K562 (cell line): ENCODE data around the gene SEC24C. TPM values are rescaled to one million over a fixed set of nuclear protein-coding genes. Genes with fewer than 3 reads are reported as not detected.
A peak's percentile ranks its signal among the peaks of the same experiment; 100 is the strongest.

Source experiments
- ARID1B ChIP-seq: fragments of 450-650 bp; IDR thresholded peaks from 2 replicates; pipeline ENCODE4 v1.6.1; 2016; ENCODE audit warnings: antibody characterized with exemption, mild to moderate bottlenecking, inconsistent platforms
- CHAMP1 ChIP-seq: fragments of 450-650 bp; IDR thresholded peaks from 2 replicates; pipeline ENCODE4 v1.6.1; 2016; ENCODE audit warnings: mild to moderate bottlenecking
- CREB1 ChIP-seq, 2 experiments: sonication (generic) in 1 of 2; formaldehyde crosslinking in 1 of 2; IDR thresholded peaks; 2 replicates each; pipeline versions ENCODE4 v1.6.1 to v1.8.0; 2012 to 2022; ENCODE audit warnings: inconsistent platforms in 1 of 2, mild to moderate bottlenecking in 1 of 2, missing genetic modification reagents in 1 of 2, moderate library complexity in 1 of 2
- DMBX1 ChIP-seq: fragments of 250-450 bp; sonication (Bioruptor Pico); IDR thresholded peaks from 2 replicates; pipeline ENCODE4 v1.8.0; 2022; ENCODE audit warnings: inconsistent platforms, mild to moderate bottlenecking, moderate library complexity, borderline replicate concordance
- FOS ChIP-seq: IDR thresholded peaks from 3 replicates; pipeline ENCODE4 v1.6.1; 2011; ENCODE audit not compliant: insufficient read length; ENCODE audit errors: extremely low read depth
- JUNB ChIP-seq: fragments of 450-650 bp; formaldehyde crosslinking; conservative IDR thresholded peaks from 2 replicates; pipeline ENCODE4 v1.4.0; 2020; ENCODE audit warnings: mild to moderate bottlenecking
- MYC ChIP-seq, 2 experiments: fragments of 250-450 bp in 1 of 2; sonication (Bioruptor Pico) in 1 of 2; IDR thresholded peaks; 2 replicates each; pipeline versions ENCODE4 v1.5.1 to v1.6.1; 2012 to 2021; ENCODE audit warnings: low read depth in 2 of 2, borderline replicate concordance in 1 of 2, improper control_type of control experiment in 1 of 2, low read length in 1 of 2, mild to moderate bottlenecking in 1 of 2, moderate library complexity in 1 of 2
- NEUROD1 ChIP-seq: fragments of 150-350 bp; IDR thresholded peaks from 2 replicates; pipeline ENCODE4 v1.6.1; 2014; ENCODE audit warnings: borderline replicate concordance, low read length, low read depth; ENCODE audit not compliant: partially characterized antibody
- NONO ChIP-seq, 2 experiments: fragments of 200-400 bp in 1 of 2; fragments of 450-650 bp in 1 of 2; formaldehyde crosslinking in 1 of 2; IDR thresholded peaks; 2 replicates each; pipeline ENCODE4 v1.6.1; 2017; ENCODE audit warnings: low read depth in 2 of 2, mild to moderate bottlenecking in 2 of 2, moderate library complexity in 2 of 2, low read length in 1 of 2
- PATZ1 ChIP-seq: fragments of 250-450 bp; sonication (Bioruptor Pico); IDR thresholded peaks from 2 replicates; pipeline ENCODE4 v1.5.0; 2020; ENCODE audit warnings: mild to moderate bottlenecking, borderline replicate concordance
- POLR2B ChIP-seq: fragments of 450-650 bp; IDR thresholded peaks from 2 replicates; pipeline ENCODE4 v1.6.1; 2018; ENCODE audit warnings: low read depth; ENCODE audit not compliant: partially characterized antibody
- RAD21 ChIP-seq, 2 experiments: fragments of 250-450 bp in 1 of 2; fragments of 450-650 bp in 1 of 2; sonication (Bioruptor Pico) in 1 of 2; formaldehyde crosslinking in 1 of 2; IDR thresholded peaks in 1 of 2; conservative IDR thresholded peaks in 1 of 2; 2 replicates each; pipeline versions ENCODE4 v1.4.0 to v1.8.0; 2020 to 2022; ENCODE audit warnings: mild to moderate bottlenecking in 2 of 2, moderate library complexity in 1 of 2
- TRIM24 ChIP-seq, 2 experiments: fragments of 450-650 bp; IDR thresholded peaks; 2 replicates each; pipeline ENCODE4 v1.6.1; 2016
- XRCC5 ChIP-seq: fragments of 200-400 bp; formaldehyde crosslinking; IDR thresholded peaks from 2 replicates; pipeline ENCODE4 v1.6.1; 2017; ENCODE audit warnings: low read depth, mild to moderate bottlenecking, low read length
- ZBTB9 ChIP-seq: fragments of 450-650 bp; formaldehyde crosslinking; IDR thresholded peaks from 2 replicates; pipeline ENCODE4 v1.4.0; 2020; ENCODE audit warnings: mild to moderate bottlenecking, moderate library complexity
- ZKSCAN8 ChIP-seq: fragments of 200-800 bp; sonication (Bioruptor generic); IDR thresholded peaks from 2 replicates; pipeline ENCODE4 v1.6.1; 2016; ENCODE audit warnings: missing genetic modification characterization, missing compliant biosample characterization
- ZNF384 ChIP-seq: IDR thresholded peaks from 2 replicates; pipeline ENCODE4 v1.6.1; 2012; ENCODE audit warnings: low read depth, low read length, improper control_type of control experiment
- ZNF436 ChIP-seq: fragments of 250-450, 450-650 bp; sonication (Bioruptor Pico); formaldehyde crosslinking; IDR thresholded peaks from 2 replicates; pipeline ENCODE4 v1.7.0; 2020; ENCODE audit warnings: mild to moderate bottlenecking
- ZNF589 ChIP-seq: fragments of 200-800 bp; sonication (Bioruptor generic); IDR thresholded peaks from 2 replicates; pipeline ENCODE4 v1.6.1; 2016; ENCODE audit warnings: low read depth, missing genetic modification characterization, missing compliant biosample characterization
- ZNF696 ChIP-seq: fragments of 250-450 bp; sonication (Bioruptor Pico); conservative IDR thresholded peaks from 2 replicates; pipeline ENCODE4 v1.4.0; 2020; ENCODE audit warnings: mild to moderate bottlenecking, moderate library complexity
- polyA plus RNA-seq, 8 experiments: library from polyadenylated mRNA; depleted of rRNA in 4 of 8; stranded (reverse) in 5 of 8; unstranded in 3 of 8; fragments of >200 nt; fragmentation: Nextera tagmentation in 2 of 8; fragmentation: Illumina TruSeq in 1 of 8; extraction: Ambion mirVana in 2 of 8; extraction: Trizol in 1 of 8; gene quantifications; 2 replicates each; pipeline versions ENCODE4 v1.2.1 to v1.2.3, GENCODE V29; 2011 to 2014; ENCODE audit warnings: inconsistent platforms in 1 of 8, missing spikeins in 1 of 8
- total RNA-seq, 7 experiments: library from RNA; depleted of rRNA in 6 of 7; stranded (reverse); fragments of >200 nt in 6 of 7; fragmentation: Illumina TruSeq in 2 of 7; extraction: Trizol in 2 of 7; gene quantifications; 2 replicates each; pipeline versions ENCODE4 v1.2.1 to v1.2.3, GENCODE V29; 2011 to 2021; ENCODE audit warnings: low replicate concordance in 1 of 7

SEC24C gene
- total and polyA plus RNA-seq, 9 of the 15 experiments (the other 6 are each of a cell fraction or from before 2014, with no cell fraction given), result 19.0 to 115 (median 70.5) TPM

- TF ChIP-seq CHAMP1, result 0 out of 2 replicates have a peak, but pooled peaks have one; percentile 56
- TF ChIP-seq JUNB, result no peak
- TF ChIP-seq MYC (IDR thresholded peaks at IDR 0.05; ENCODE audit: low read depth, low read length), result 0 out of 2 replicates have a peak, but pooled peaks have one; percentile 65
- peak; percentile 80 for TF ChIP-seq MYC (CRISPR knock-in tag; IDR thresholded peaks at IDR 0.05; ENCODE audit: borderline replicate concordance, low read depth)
- TF ChIP-seq ARID1B, result peak; percentile 40; the same call in 1 of the 2 replicates
- 0 out of 2 replicates have a peak, but pooled peaks have one; percentile 53 for TF ChIP-seq ZNF589 (CRISPR knock-in tag)
- TF ChIP-seq CREB1 (IDR thresholded peaks at IDR 0.05), result peak; percentile 94
- peak; percentile 93 for TF ChIP-seq CREB1 (CRISPR knock-in tag; IDR thresholded peaks at IDR 0.05)
- no peak for TF ChIP-seq ZNF696 (CRISPR knock-in tag)
- TF ChIP-seq ZNF384, result peak; percentile 66; the same call in 1 of the 2 replicates
- TF ChIP-seq TRIM24 (IDR thresholded peaks at IDR 0.05), result peak in 1 of 2 experiments; percentile 99; a peak in 2 of 4 replicates
- peak in 1 of 2 experiments; percentile 61; a peak in 1 of 4 replicates for TF ChIP-seq NONO (IDR thresholded peaks at IDR 0.05; ENCODE audit: low read depth in 2 of 2, low read length in 1 of 2)
- no peak for TF ChIP-seq PATZ1 (CRISPR knock-in tag)
- TF ChIP-seq RAD21 (CRISPR knock-in tag; conservative IDR thresholded peaks at IDR 0.05 in 1 of 2, IDR thresholded peaks at IDR 0.05 in 1 of 2), result 0 out of 4 replicates have a peak, but pooled peaks of 1 of the 2 experiments have one; percentile 14
- TF ChIP-seq XRCC5, result peak; percentile 95
- no peak for TF ChIP-seq ZKSCAN8 (CRISPR knock-in tag)
- peak; percentile 81 for TF ChIP-seq NEUROD1
- no peak for TF ChIP-seq ZNF436
- no peak for TF ChIP-seq DMBX1 (CRISPR knock-in tag)
- TF ChIP-seq POLR2B, result peak; percentile 97
- no peak for TF ChIP-seq FOS
- TF ChIP-seq ZBTB9 (CRISPR knock-in tag), result peak; percentile 68; the same call in 1 of the 2 replicates
These were observed 13.8 kb upstream of the SEC24C start (continued) for GRCh38 chr10:73730153-73730906.
